H9 (cell line): ENCODE results near the gene TRAPPC2L. TPM values are rescaled to one million over a fixed set of nuclear protein-coding genes. Genes with fewer than 3 reads are reported as not detected.
A peak's percentile ranks its signal among the peaks of the same experiment; 100 is the strongest.

Experiments used
- DNase-seq: peaks from one replicate; pipeline ENCODE4 v3.0.0-alpha.2; 2017
- H2AFZ ChIP-seq: one replicate; pipeline ENCODE4 v1.6.1; 2013; ENCODE audit warnings: mild to moderate bottlenecking, low read length, control low read depth, moderate library complexity
- H2AK5ac ChIP-seq: 2 replicates; pipeline ENCODE4 v1.6.1; 2013; ENCODE audit warnings: low read length, control low read depth, mixed read lengths; ENCODE audit not compliant: insufficient read length
- H2BK120ac ChIP-seq: one replicate; pipeline ENCODE4 v1.6.1; 2013; ENCODE audit warnings: low read depth, mild to moderate bottlenecking, low read length, control low read depth, inconsistent platforms; ENCODE audit not compliant: poor library complexity, severe bottlenecking
- H2BK12ac ChIP-seq: 2 replicates; pipeline ENCODE4 v1.6.1; 2013; ENCODE audit warnings: low read length, control low read depth, mixed read lengths, low read depth; ENCODE audit not compliant: insufficient read length
- H2BK15ac ChIP-seq: 2 replicates; pipeline ENCODE4 v1.6.1; 2013; ENCODE audit warnings: low read depth, low read length, control low read depth
- H2BK20ac ChIP-seq: one replicate; pipeline ENCODE4 v1.6.1; 2013; ENCODE audit warnings: low read depth, mild to moderate bottlenecking, low read length, control low read depth, inconsistent platforms; ENCODE audit not compliant: poor library complexity, severe bottlenecking
- H2BK5ac ChIP-seq: 2 replicates; pipeline ENCODE4 v1.6.1; 2013; ENCODE audit warnings: low read length, control low read depth, mixed read lengths; ENCODE audit not compliant: insufficient read length
- H3K14ac ChIP-seq: 2 replicates; pipeline ENCODE4 v1.6.1; 2013; ENCODE audit warnings: low read length, control low read depth; ENCODE audit not compliant: insufficient read depth
- H3K18ac ChIP-seq: 2 replicates; pipeline ENCODE4 v1.6.1; 2013; ENCODE audit warnings: low read depth, mild to moderate bottlenecking, mixed read lengths, low read length, control low read depth; ENCODE audit not compliant: insufficient read length
- H3K23ac ChIP-seq: 2 replicates; pipeline ENCODE4 v1.6.1; 2013; ENCODE audit warnings: low read length, control low read depth, mixed read lengths, low read depth; ENCODE audit not compliant: insufficient read length
- H3K23me2 ChIP-seq: 2 replicates; pipeline ENCODE4 v1.6.1; 2013; ENCODE audit warnings: low read depth, mild to moderate bottlenecking, mixed read lengths, low read length, control low read depth; ENCODE audit not compliant: insufficient read length, poor library complexity, severe bottlenecking
- H3K27ac ChIP-seq: 2 replicates; pipeline ENCODE4 v1.5.1; 2013; ENCODE audit warnings: low read length, control low read depth, mixed read lengths, low read depth; ENCODE audit not compliant: insufficient read length
- H3K27me3 ChIP-seq: 2 replicates; pipeline ENCODE4 v1.6.1; 2013; ENCODE audit warnings: low read length, control low read depth, inconsistent platforms; ENCODE audit not compliant: insufficient read depth
- H3K4ac ChIP-seq: 2 replicates; pipeline ENCODE4 v1.6.1; 2013; ENCODE audit warnings: low read depth, mild to moderate bottlenecking, control low read depth, inconsistent platforms, low read length, moderate library complexity
- H3K4me1 ChIP-seq: 2 replicates; pipeline ENCODE4 v1.6.1; 2013; ENCODE audit warnings: low read length, control low read depth, inconsistent platforms; ENCODE audit not compliant: insufficient read depth
- H3K4me2 ChIP-seq: 2 replicates; pipeline ENCODE4 v1.6.1; 2013; ENCODE audit warnings: low read length, control low read depth, mixed read lengths; ENCODE audit not compliant: insufficient read length, insufficient read depth
- H3K56ac ChIP-seq: 2 replicates; pipeline ENCODE4 v1.6.1; 2013; ENCODE audit warnings: low read depth, mild to moderate bottlenecking, mixed read lengths, low read length, control low read depth; ENCODE audit not compliant: insufficient read length
- H3K79me1 ChIP-seq: 2 replicates; pipeline ENCODE4 v1.6.1; 2013; ENCODE audit warnings: low read depth, mild to moderate bottlenecking, moderate library complexity, low read length, control low read depth, inconsistent platforms; ENCODE audit not compliant: insufficient read depth, poor library complexity, severe bottlenecking
- H3K79me2 ChIP-seq: 2 replicates; pipeline ENCODE4 v1.6.1; 2013; ENCODE audit warnings: low read length, control low read depth, inconsistent platforms; ENCODE audit not compliant: insufficient read depth
- H3K9ac ChIP-seq: 2 replicates; pipeline ENCODE4 v1.6.1; 2013; ENCODE audit warnings: low read length, control low read depth, mixed read lengths; ENCODE audit not compliant: insufficient read length; ENCODE audit errors: extremely low read depth
- H3K9me3 ChIP-seq: one replicate; pipeline ENCODE4 v1.6.1; 2013; ENCODE audit warnings: low read depth, low read length, inconsistent platforms; ENCODE audit not compliant: control insufficient read depth
- H3T11ph ChIP-seq: one replicate; pipeline ENCODE4 v1.6.1; 2013; ENCODE audit warnings: mild to moderate bottlenecking, low read length, control low read depth, inconsistent platforms
- H4K20me1 ChIP-seq: one replicate; pipeline ENCODE4 v1.6.1; 2013; ENCODE audit not compliant: control insufficient read depth, insufficient read length, insufficient read depth
- H4K5ac ChIP-seq: 2 replicates; pipeline ENCODE4 v1.6.1; 2013; ENCODE audit warnings: low read depth, mild to moderate bottlenecking, mixed read lengths, low read length, control low read depth; ENCODE audit not compliant: insufficient read length
- H4K8ac ChIP-seq: replicated peaks from 2 replicates; pipeline ENCODE4 v1.6.1; 2013; ENCODE audit warnings: low read length, control low read depth, mixed read lengths, low read depth; ENCODE audit not compliant: insufficient read length
- H4K91ac ChIP-seq: 2 replicates; pipeline ENCODE4 v1.6.1; 2013; ENCODE audit warnings: low read depth, mild to moderate bottlenecking, moderate library complexity, mixed read lengths, low read length, control low read depth; ENCODE audit not compliant: insufficient read length
- H3K27ac Mint-ChIP-seq, 3 experiments: 2 replicates in 2 of 3; 3 replicates in 1 of 3; pipeline ENCODE4 v1.8.0; 2020 to 2021; ENCODE audit warnings: mixed read lengths in 3 of 3, mild to moderate bottlenecking in 1 of 3, moderate library complexity in 1 of 3
- H3K27me3 Mint-ChIP-seq: 2 replicates; pipeline ENCODE4 v1.8.0; 2021; ENCODE audit warnings: low read depth, mild to moderate bottlenecking, moderate library complexity, mixed read lengths
- H3K36me3 Mint-ChIP-seq, 3 experiments: 2 replicates in 2 of 3; 3 replicates in 1 of 3; pipeline ENCODE4 v1.8.0; 2020 to 2021; ENCODE audit warnings: low read depth in 3 of 3, mixed read lengths in 3 of 3; ENCODE audit not compliant: insufficient read depth in 1 of 3
- H3K4me1 Mint-ChIP-seq, 2 experiments: 2 replicates each; pipeline ENCODE4 v1.8.0; 2020; ENCODE audit warnings: mixed read lengths in 2 of 2
- H3K4me3 Mint-ChIP-seq, 2 experiments: 2 replicates in 1 of 2; 3 replicates in 1 of 2; pipeline ENCODE4 v1.8.0; 2020 to 2021; ENCODE audit warnings: mild to moderate bottlenecking in 2 of 2, mixed read lengths in 2 of 2, moderate library complexity in 1 of 2
- H3K9me3 Mint-ChIP-seq, 2 experiments: 2 replicates in 1 of 2; 3 replicates in 1 of 2; pipeline ENCODE4 v1.8.0; 2020; ENCODE audit warnings: mild to moderate bottlenecking in 2 of 2, mixed read lengths in 2 of 2, moderate library complexity in 1 of 2
- WGBS: extraction: QIAGEN DNeasy Blood & Tissue Kit; methylation state at CpG from one replicate; pipeline ENCODE4 v1.1.7; 2013; ENCODE audit warnings: missing lambda C conversion rate, low lambda C conversion rate, mixed read lengths; ENCODE audit not compliant: insufficient read length; ENCODE audit errors: extremely low coverage; 5-methylcytosine and 5-hydroxymethylcytosine counted together
- total RNA-seq: library from RNA; stranded (reverse); gene quantifications from 2 replicates; pipeline ENCODE4 v1.2.1, GENCODE V29; 2021
- TF ChIP-seq, protein P1 (sequence below): fragments of 200-600 bp; sonication (generic); conservative IDR thresholded peaks from 3 replicates; pipeline ENCODE4 v1.8.0; 2021; ENCODE audit warnings: antibody characterized with exemption, mild to moderate bottlenecking

Gene TRAPPC2L
- total RNA-seq, 1 experiment from 2014 or later, result 90.3 TPM

DNA sequence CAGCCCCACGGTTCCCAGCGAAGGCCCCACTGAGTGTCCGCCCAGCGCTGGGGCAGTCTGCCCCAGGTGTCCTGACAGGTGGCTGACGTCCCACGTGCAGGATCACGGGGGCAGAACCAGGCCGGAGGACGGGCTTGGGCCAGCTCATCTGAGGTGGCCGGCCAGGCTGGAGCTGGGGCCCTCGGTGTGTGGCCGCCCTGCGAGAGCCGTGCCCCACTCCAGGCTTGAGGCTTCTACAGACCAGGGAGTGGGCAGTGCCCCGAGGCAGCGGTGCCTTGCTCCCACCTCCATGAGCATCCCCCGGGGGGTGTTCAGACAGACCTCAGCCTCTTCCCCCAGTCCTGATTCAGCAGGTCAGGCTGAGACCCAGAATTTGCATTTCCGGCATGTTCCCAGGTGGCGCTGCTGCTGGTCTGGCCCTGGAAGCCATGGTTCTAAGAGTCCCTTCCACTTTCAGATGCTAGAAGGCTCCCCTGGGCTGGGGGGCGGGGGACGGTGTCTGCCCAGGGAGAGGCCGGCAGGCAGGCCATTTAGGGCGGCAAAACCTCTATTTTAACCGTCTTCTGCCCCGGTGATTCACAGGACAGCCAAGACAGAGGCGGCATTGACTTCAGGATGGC is 44.9 kb downstream of the TRAPPC2L start:
- Histone ChIP-seq H2BK15ac (no peak overlapping the region), H2BK12ac (no peak overlapping the region), H3K23ac (no peak overlapping the region), H3K79me1 (no peaks in the 10 kb centered on the region), H4K91ac (no peak overlapping the region), H4K8ac (no peak overlapping the region), H3K79me2 (no peaks in the 10 kb centered on the region), H3K9ac (no peak overlapping the region), H2AK5ac (no peak overlapping the region), H3K23me2 (no peaks in the 10 kb centered on the region), H2BK120ac (no peak overlapping the region), H3K27ac (no peak overlapping the region), H3K14ac (no peak overlapping the region; the same call in 1 of the 2 replicates), H3K4me2 (no peak overlapping the region), H3K18ac (no peak overlapping the region), H4K20me1 (no peaks in the 10 kb centered on the region), H3T11ph (no peak overlapping the region), H3K4me1 (no peaks in the 10 kb centered on the region), H3K56ac (no peak overlapping the region), H4K5ac (no peak overlapping the region), H3K4ac (no peak overlapping the region), H2BK20ac (no peak overlapping the region), H2BK5ac (no peak overlapping the region), H3K27me3 (no peaks in the 10 kb centered on the region), H3K9me3 (no peaks in the 10 kb centered on the region), H2AFZ (no peak overlapping the region)
- TF ChIP-seq, protein P1, sequence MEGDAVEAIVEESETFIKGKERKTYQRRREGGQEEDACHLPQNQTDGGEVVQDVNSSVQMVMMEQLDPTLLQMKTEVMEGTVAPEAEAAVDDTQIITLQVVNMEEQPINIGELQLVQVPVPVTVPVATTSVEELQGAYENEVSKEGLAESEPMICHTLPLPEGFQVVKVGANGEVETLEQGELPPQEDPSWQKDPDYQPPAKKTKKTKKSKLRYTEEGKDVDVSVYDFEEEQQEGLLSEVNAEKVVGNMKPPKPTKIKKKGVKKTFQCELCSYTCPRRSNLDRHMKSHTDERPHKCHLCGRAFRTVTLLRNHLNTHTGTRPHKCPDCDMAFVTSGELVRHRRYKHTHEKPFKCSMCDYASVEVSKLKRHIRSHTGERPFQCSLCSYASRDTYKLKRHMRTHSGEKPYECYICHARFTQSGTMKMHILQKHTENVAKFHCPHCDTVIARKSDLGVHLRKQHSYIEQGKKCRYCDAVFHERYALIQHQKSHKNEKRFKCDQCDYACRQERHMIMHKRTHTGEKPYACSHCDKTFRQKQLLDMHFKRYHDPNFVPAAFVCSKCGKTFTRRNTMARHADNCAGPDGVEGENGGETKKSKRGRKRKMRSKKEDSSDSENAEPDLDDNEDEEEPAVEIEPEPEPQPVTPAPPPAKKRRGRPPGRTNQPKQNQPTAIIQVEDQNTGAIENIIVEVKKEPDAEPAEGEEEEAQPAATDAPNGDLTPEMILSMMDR, result no peak
- H3K4me1 Mint-ChIP-seq, result peaks cover 6 to 15% of the 10 kb centered on the region in 2 experiments; a peak in 3 of 4 replicates
- peak; percentile 60 for DNase-seq
- H3K36me3 Mint-ChIP-seq, result no peaks in the 10 kb centered on the region
- WGBS, result no CpG with 5 or more reads among the region's 26 CpGs
- H3K27ac Mint-ChIP-seq, result no peak overlapping the region
- no peaks in the 10 kb centered on the region for H3K27me3 Mint-ChIP-seq
- no peak overlapping the region for H3K4me3 Mint-ChIP-seq
- H3K9me3 Mint-ChIP-seq, result no peaks in the 10 kb centered on the region
